PC-3 (cell line): Measurements from ENCODE around the gene FBXL7. TPM values are rescaled to one million over a fixed set of nuclear protein-coding genes. Genes with fewer than 3 reads are reported as not detected.

ENCODE experiments used
- ATAC-seq: fragments of 200-7000 bp; cut with Tn5 transposase; 2 replicates; pipeline ENCODE4 v1.9.1; 2020; ENCODE audit warnings: mild to moderate bottlenecking, moderate library complexity
- BruUV-seq: library from RNA; stranded (reverse); fragments of 400-500 nt; replicated peaks from 2 replicates; lab custom pipeline; 2021; lab: Mats Ljungman, UMichigan
- CTCF ChIA-PET: fragments of 300-600 bp; sonication (Branson Sonifier 250); formaldehyde crosslinking; loops from one replicate; lab custom pipeline; 2022; ENCODE audit warnings: antibody characterized with exemption; lab: Charles Lee
- POLR2A ChIA-PET: fragments of 300-600 bp; sonication (Branson Sonifier 250); formaldehyde crosslinking; loops from one replicate; lab custom pipeline; 2022; ENCODE audit warnings: antibody characterized with exemption; ENCODE audit not compliant: unreplicated experiment; lab: Charles Lee
- DNase-seq: peaks from one replicate; pipeline ENCODE4 v3.0.0-alpha.2; 2015
- H2AFZ ChIP-seq: fragments of 300-600 bp; sonication (generic); 2 replicates; pipeline ENCODE4 v1.6.0; 2016; ENCODE audit warnings: antibody characterized with exemption, low read length
- H3F3A ChIP-seq: fragments of 300-600 bp; sonication (generic); one replicate; pipeline ENCODE4 v1.6.0; 2017; ENCODE audit warnings: antibody characterized with exemption, low read length, control low read depth, mild to moderate bottlenecking; ENCODE audit not compliant: unreplicated experiment
- H3K27ac ChIP-seq: fragments of 300-600 bp; sonication (generic); 2 replicates; pipeline ENCODE4 v1.5.1; 2016; ENCODE audit warnings: mild to moderate bottlenecking, low read length
- H3K27me3 ChIP-seq: fragments of 300-600 bp; sonication (generic); 2 replicates; pipeline ENCODE4 v1.6.1; 2016; ENCODE audit warnings: low read length, mixed read lengths
- H3K36me3 ChIP-seq: fragments of 300-600 bp; sonication (generic); 2 replicates; pipeline ENCODE4 v1.6.1; 2016; ENCODE audit warnings: low read depth, mixed run types, low read length, mixed read lengths
- H3K4me1 ChIP-seq: fragments of 300-600 bp; sonication (generic); 2 replicates; pipeline ENCODE4 v1.5.1; 2016; ENCODE audit warnings: low read length; ENCODE audit not compliant: insufficient read depth
- H3K4me2 ChIP-seq: fragments of 300-600 bp; sonication (generic); 2 replicates; pipeline ENCODE4 v1.6.0; 2016; ENCODE audit warnings: low read length
- H3K4me3 ChIP-seq: fragments of 300-600 bp; sonication (generic); 2 replicates; pipeline ENCODE4 v1.5.1; 2016; ENCODE audit warnings: mild to moderate bottlenecking, low read length, mixed read lengths
- H3K79me2 ChIP-seq: fragments of 300-600 bp; sonication (generic); 2 replicates; pipeline ENCODE4 v1.6.1; 2017; ENCODE audit warnings: low read length, mixed read lengths
- H3K9ac ChIP-seq: fragments of 300-600 bp; sonication (generic); 2 replicates; pipeline ENCODE4 v1.6.0; 2016; ENCODE audit warnings: mild to moderate bottlenecking, low read length
- H3K9me2 ChIP-seq: fragments of 300-600 bp; sonication (generic); replicated peaks from 2 replicates; pipeline ENCODE4 v1.6.1; 2016; ENCODE audit warnings: mixed run types, low read length, mixed read lengths
- H3K9me3 ChIP-seq: fragments of 300-600 bp; sonication (generic); 2 replicates; pipeline ENCODE4 v1.6.1; 2016; ENCODE audit warnings: low read length, mixed read lengths
- H4K20me1 ChIP-seq: fragments of 300-600 bp; sonication (generic); 2 replicates; pipeline ENCODE4 v1.6.1; 2016; ENCODE audit warnings: low read length, mixed read lengths
- CTCF ChIP-seq: fragments of 300-600 bp; sonication (generic); conservative IDR thresholded peaks from 2 replicates; pipeline ENCODE4 v1.5.1; 2017; ENCODE audit warnings: antibody characterized with exemption, low read depth, mild to moderate bottlenecking, low read length
- EZH2 ChIP-seq: fragments of 300-600 bp; sonication (generic); IDR thresholded peaks from one replicate; pipeline ENCODE4 v1.6.1; 2017; ENCODE audit warnings: antibody characterized with exemption, mild to moderate bottlenecking, low read length; ENCODE audit not compliant: unreplicated experiment
- EZH2phosphoT487 ChIP-seq: fragments of 300-600 bp; sonication (generic); IDR thresholded peaks from 2 replicates; pipeline ENCODE4 v1.6.1; 2018; ENCODE audit warnings: mild to moderate bottlenecking, antibody characterized with exemption, low read length, borderline replicate concordance
- intact Hi-C: fragments of 100-400 bp; cut with micrococcal nuclease; formaldehyde crosslinking; loops from 2 replicates; pipeline ENCODE4 v1.9.0; 2023
- total RNA-seq: library from RNA; depleted of rRNA; stranded (reverse); fragments of >200 nt; gene quantifications from 2 replicates; pipeline ENCODE4 v1.2.3, GENCODE V29; 2014

The FBXL7 gene
- total RNA-seq, 1 experiment from 2014 or later: 0.18 TPM

- Histone ChIP-seq H3K9me2 (no peaks in the 10 kb centered on the region), H3K4me2 (no peak overlapping the region), H3F3A (no peaks in the 10 kb centered on the region), H3K9ac (no peak overlapping the region), H3K4me1 (no peaks in the 10 kb centered on the region), H2AFZ (no peak overlapping the region), H3K27ac (no peak overlapping the region), H3K4me3 (no peak overlapping the region), H4K20me1 (no peaks in the 10 kb centered on the region), H3K9me3 (peaks cover 21% of the 10 kb centered on the region), H3K36me3 (no peaks in the 10 kb centered on the region), H3K27me3 (no peaks in the 10 kb centered on the region), H3K79me2 (no peaks in the 10 kb centered on the region)
- POLR2A ChIA-PET: interaction anchor here (0.7 kb wide), 1 partner anchor 304 kb away, joined by 3 read pairs; no protein-coding TSS in a partner anchor
- no peak for TF ChIP-seq EZH2phosphoT487
- no peak for TF ChIP-seq EZH2
- TF ChIP-seq CTCF: no peak
- CTCF ChIA-PET: no interaction called here
- intact Hi-C loops: no loop called here
- DNase-seq (no peak), ATAC-seq (no peak)
- no TSS peak for BruUV-seq
These were observed 399.5 kb downstream of the FBXL7 start for GRCh38 chr5:15899481-15899880.

GRCh38 chr5:15901151-15901550 lies 401.2 kb downstream of the FBXL7 start:
- DNase-seq (no peak), ATAC-seq (no peak)
- intact Hi-C loops: no loop called here
- TF ChIP-seq EZH2phosphoT487: no peak
- no peak for TF ChIP-seq CTCF
- TF ChIP-seq EZH2: no peak
- H3K9me2 ChIP-seq: no peaks in the 10 kb centered on the region
- no TSS peak for BruUV-seq
- no peaks in the 10 kb centered on the region for H3K27me3 ChIP-seq
- H3F3A ChIP-seq: no peaks in the 10 kb centered on the region
- H3K4me2 ChIP-seq: no peak overlapping the region
- no peaks in the 10 kb centered on the region for H3K36me3 ChIP-seq
- ChIA-PET CTCF (no interaction called here), POLR2A (no interaction called here)
- no peak overlapping the region for H3K9ac ChIP-seq
- no peak overlapping the region for H2AFZ ChIP-seq
- H3K4me3 ChIP-seq: no peak overlapping the region
- H3K9me3 ChIP-seq: 0 out of 2 replicates have a peak, but pooled peaks cover 14% of the 10 kb centered on the region
- H3K27ac ChIP-seq: no peak overlapping the region
- no peaks in the 10 kb centered on the region for H3K79me2 ChIP-seq
- H3K4me1 ChIP-seq: no peaks in the 10 kb centered on the region
- no peaks in the 10 kb centered on the region for H4K20me1 ChIP-seq

GRCh38 chr5:15902066-15902465 lies 402.1 kb downstream of the FBXL7 start:
- Histone ChIP-seq H3K9me3 (0 out of 2 replicates have a peak, but pooled peaks cover 14% of the 10 kb centered on the region), H3K4me2 (no peak overlapping the region), H3K79me2 (no peaks in the 10 kb centered on the region), H4K20me1 (no peaks in the 10 kb centered on the region), H3K27me3 (no peaks in the 10 kb centered on the region), H3K9ac (no peak overlapping the region), H3K36me3 (no peaks in the 10 kb centered on the region), H3K4me1 (no peaks in the 10 kb centered on the region), H3F3A (no peaks in the 10 kb centered on the region), H3K9me2 (no peaks in the 10 kb centered on the region), H3K4me3 (no peak overlapping the region), H3K27ac (no peak overlapping the region), H2AFZ (no peak overlapping the region)
- BruUV-seq: no TSS peak
- CTCF ChIA-PET: no interaction called here
- no peak for ATAC-seq
- intact Hi-C loops: no loop called here
- POLR2A ChIA-PET: no interaction called here
- TF ChIP-seq EZH2phosphoT487 (no peak), EZH2 (no peak), CTCF (no peak)
- no peak for DNase-seq
